Erythroblast (primary cell): Measurements from ENCODE around the gene CSMD2.
"Not testable (repeated sequence)": the region's sequence is repeated elsewhere in the genome, so short reads cannot be mapped to it uniquely, and the experiment has no call there.

Experiments used
- GATA1 ChIP-seq: IDR thresholded peaks from 2 replicates; pipeline ENCODE4 v1.6.1; 2011; ENCODE audit warnings: low read depth, mild to moderate bottlenecking, control low read depth, low read length, moderate library complexity
- POLR2A ChIP-seq: IDR thresholded peaks from 2 replicates; pipeline ENCODE4 v1.6.1; 2011; ENCODE audit warnings: mild to moderate bottlenecking, low read length

GRCh38 chr1:34092399-34092798 lies 72.6 kb downstream of the CSMD2 start:
- not testable (repeated sequence) for TF ChIP-seq POLR2A, GATA1
